ENCODE results near the gene IQCK.

- TF ChIP-seq CTCF (IDR thresholded peaks at IDR 0.05), result no peak
- TF ChIP-seq SMC3 (IDR thresholded peaks at IDR 0.05), result no peak
- TF ChIP-seq EP300 (IDR thresholded peaks at IDR 0.05), result no peak
- no peak for TF ChIP-seq POLR2A (IDR thresholded peaks at IDR 0.05; ENCODE audit: low read length)
- no peak for TF ChIP-seq REST (IDR thresholded peaks at IDR 0.05)
- TF ChIP-seq JUNB (IDR thresholded peaks at IDR 0.05), result no peak
- TF ChIP-seq FOSB (CRISPR knock-in tag; IDR thresholded peaks at IDR 0.05), result no peak
Observed at GRCh38 chr16:19842426-19843157, 124.5 kb downstream of the IQCK start.

All from A549 (cell line).